ENCODE measurements around the gene ADCY10. TPM values are rescaled to one million over a fixed set of nuclear protein-coding genes. Genes with fewer than 3 reads are reported as not detected.

ADCY10 gene
- total and polyA plus RNA-seq, 2 of the 4 experiments (the other 2 are of a cell fraction): under 0.01 to 0.03 TPM

GRCh38 chr1:167784876-167785550 is 128.9 kb downstream of the ADCY10 start:
- Histone ChIP-seq H3K9me3 (ENCODE audit: control insufficient read depth, insufficient read depth, low read length) (no peaks in the 10 kb centered on the region), H2BK5ac (ENCODE audit: low read depth, low read length, poor library complexity, severe bottlenecking) (no peak overlapping the region), H3K36me3 (ENCODE audit: control insufficient read depth, insufficient read depth, low read length) (peaks cover 20% of the 10 kb centered on the region), H3K79me1 (ENCODE audit: low read depth in 1 of 2, low read length in 2 of 2) (peaks cover 20 to 26% of the 10 kb centered on the region in 2 experiments), H3K23ac (ENCODE audit: low read depth, low read length) (no peak overlapping the region), H3K9me1 (ENCODE audit: insufficient read depth, low read length) (peaks cover 10% of the 10 kb centered on the region), H3K18ac (ENCODE audit: low read depth, low read length) (no peak overlapping the region), H2AK5ac (ENCODE audit: low read depth, low read length) (no peak overlapping the region), H3K27me3 (ENCODE audit: control insufficient read depth, insufficient read depth, low read length) (no peaks in the 10 kb centered on the region), H3K4me3 (ENCODE audit: insufficient read depth, low read depth, low read length) (no peak overlapping the region), H4K5ac (ENCODE audit: low read depth, low read length) (no peak overlapping the region), H3K27ac (ENCODE audit: insufficient read depth, low read length) (no peak overlapping the region), H2AK9ac (replicated peaks; ENCODE audit: low read depth, low read length, poor library complexity) (peak overlapping the region; percentile 71), H2BK15ac (ENCODE audit: low read depth, low read length) (no peak overlapping the region), H3K14ac (replicated peaks; ENCODE audit: low read depth, low read length) (no peak overlapping the region), H4K91ac (ENCODE audit: insufficient read depth, low read depth, low read length) (no peak overlapping the region), H3K4me1 (ENCODE audit: control insufficient read depth, insufficient read depth, low read length) (no peaks in the 10 kb centered on the region; the same call in 1 of the 2 replicates), H3K56ac (ENCODE audit: extremely low read depth, insufficient read depth, low read length) (no peak overlapping the region), H3K4ac (ENCODE audit: low read depth, low read length) (no peak overlapping the region), H3K9ac (ENCODE audit: low read depth, low read length) (no peak overlapping the region), H2AFZ (replicated peaks; ENCODE audit: low read length, poor library complexity) (peak overlapping the region; percentile 66), H4K8ac (ENCODE audit: low read depth in 2 of 2, low read length in 2 of 2) (no peak overlapping the region), H2BK120ac (ENCODE audit: low read depth, low read length) (no peak overlapping the region), H4K20me1 (ENCODE audit: insufficient read depth, low read length) (peaks cover 4% of the 10 kb centered on the region; the same call in 1 of the 2 replicates), H2BK20ac (ENCODE audit: low read depth, low read length) (no peak overlapping the region), H3K4me2 (ENCODE audit: low read depth, low read length) (no peak overlapping the region)
- intact Hi-C loops (cut with micrococcal nuclease) (no loop called here), in situ Hi-C loops (cut with MboI; ENCODE audit: low sequenced_read_pairs) (no loop called here), dilution Hi-C loops (cut with HindIII; ENCODE audit: low sequenced_read_pairs, unreplicated experiment) (no loop called here)
- ChIA-PET POLR2A (ENCODE audit: unreplicated experiment) (no interaction called here), CTCF (interaction anchor here (1.7 kb wide), 1 partner anchor 9 kb away, joined by 4 read pairs; no protein-coding TSS in a partner anchor)
- DNase-seq: peak; percentile 30
- WGBS, 2 experiments (ENCODE audit: extremely low coverage in 2 of 2, insufficient read length in 1 of 2): 92 to 100% methylated on average over 1 to 2 of the region's 3 CpGs
- TF ChIP-seq NFE2L2 (IDR thresholded peaks at IDR 0.05; ENCODE audit: low read depth, low read length): no peak
- no peak for TF ChIP-seq CEBPB (IDR thresholded peaks at IDR 0.05; ENCODE audit: low read depth, low read length)
- TF ChIP-seq POLR2A (IDR thresholded peaks at IDR 0.05; ENCODE audit: low read depth, low read length): no peak
- TF ChIP-seq RCOR1 (IDR thresholded peaks at IDR 0.05; ENCODE audit: insufficient replicate concordance, low read length): no peak
- TF ChIP-seq CHD1 (IDR thresholded peaks at IDR 0.05; ENCODE audit: low read depth, low read length): no peak
- no peak for TF ChIP-seq RAD21 (IDR thresholded peaks at IDR 0.05; ENCODE audit: low read length)
- TF ChIP-seq FOS (IDR thresholded peaks at IDR 0.05; ENCODE audit: low read depth, low read length): no peak
- no peak for ATAC-seq (ENCODE audit: low read depth)
- no TSS peak for BruUV-seq (replicated peaks)

All from IMR-90 (cell line).